Stimulated activated CD4-positive, alpha-beta T cell treated with anti-CD3 and anti-CD28 coated beads, Interleukin-1b, Interleukin-23, amount 100 ng/mL, for 48 hours (primary cell): ENCODE measurements around the gene NRCAM.
"Not testable (repeated sequence)": the region's sequence is repeated elsewhere in the genome, so short reads cannot be mapped to it uniquely, and the experiment has no call there.

Experiments
- DNase-seq: peaks from one replicate; pipeline ENCODE4 v3.0.0-alpha.2; 2020

The NRCAM gene

DNA sequence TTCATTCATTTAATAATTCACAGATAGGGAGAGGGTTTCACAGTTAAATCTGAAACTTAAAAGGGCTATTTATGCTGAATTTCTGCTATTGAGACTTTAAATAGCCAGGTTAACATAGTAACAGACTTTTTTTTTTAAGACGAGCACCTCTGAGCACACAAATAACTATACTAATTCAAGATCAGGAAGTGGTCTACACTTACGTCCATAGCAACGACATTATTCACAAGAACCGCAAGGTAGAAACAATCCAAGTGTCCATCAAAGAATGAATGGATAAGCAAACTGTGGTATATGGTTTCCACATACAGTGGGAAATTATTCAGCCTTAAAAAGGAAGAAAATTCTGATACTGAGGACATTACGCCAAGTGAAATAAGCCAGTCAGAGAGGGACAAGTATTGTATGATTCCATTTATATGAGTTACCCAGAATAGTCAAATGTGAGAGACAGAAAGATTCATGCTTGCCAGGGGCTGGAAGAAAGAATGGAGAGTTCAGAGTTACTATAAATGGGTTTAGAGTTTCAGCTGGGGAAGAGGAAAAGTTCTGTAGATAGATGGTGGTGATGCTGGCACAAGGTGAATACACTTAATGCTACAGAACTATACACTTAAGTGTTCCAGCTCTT, 185.7 kb downstream of the NRCAM start:
- no peak for DNase-seq

DNA sequence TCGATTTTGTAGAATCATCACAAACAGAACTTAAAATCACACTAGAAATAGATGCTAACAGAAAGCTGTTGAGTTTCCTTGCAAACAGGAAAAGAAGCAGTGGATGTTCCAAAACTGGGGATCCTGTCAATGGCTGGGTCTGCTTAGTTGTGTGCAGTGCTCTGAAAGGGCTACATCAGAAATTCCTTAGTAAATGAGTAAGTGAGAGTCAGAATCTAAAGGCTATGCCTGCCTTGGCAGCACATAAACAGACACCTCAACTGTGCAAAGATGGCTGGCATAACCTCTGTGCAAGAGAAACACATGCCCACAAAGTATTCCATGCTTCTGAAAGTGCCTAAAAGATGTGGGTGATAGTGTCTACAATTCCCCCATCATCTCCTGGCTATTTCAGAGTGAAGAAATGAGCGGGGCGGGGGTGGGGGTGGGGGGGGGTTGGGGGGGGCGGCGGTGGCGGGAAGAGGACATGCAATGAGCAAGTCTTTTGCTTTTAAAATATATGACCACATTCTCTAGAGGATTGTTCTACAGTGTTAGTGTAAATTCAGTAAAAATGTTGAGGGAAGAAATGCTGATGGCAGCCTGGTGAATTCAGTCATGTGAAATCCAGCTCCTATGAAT, 187.9 kb downstream of the NRCAM start:
- DNase-seq = no peak

DNA sequence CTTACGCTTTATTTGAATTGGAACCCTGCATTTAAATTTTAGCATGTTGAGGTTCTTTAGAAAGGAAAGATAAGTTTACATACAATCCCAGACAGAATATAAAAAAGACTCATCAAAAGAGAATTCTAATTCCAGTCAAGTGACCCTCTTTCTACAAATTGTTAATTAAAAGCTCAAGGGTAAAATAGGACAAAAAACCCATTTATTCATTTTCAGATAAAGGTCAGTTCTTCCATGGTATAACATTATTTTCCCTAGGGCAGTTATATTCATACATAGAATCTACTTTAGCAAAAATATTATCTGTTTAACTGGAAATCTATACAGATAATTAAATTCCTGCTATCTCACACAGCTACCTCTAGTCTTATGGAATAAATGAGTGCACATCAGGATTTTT, 188.6 kb downstream of the NRCAM start:
- DNase-seq = no peak

DNA sequence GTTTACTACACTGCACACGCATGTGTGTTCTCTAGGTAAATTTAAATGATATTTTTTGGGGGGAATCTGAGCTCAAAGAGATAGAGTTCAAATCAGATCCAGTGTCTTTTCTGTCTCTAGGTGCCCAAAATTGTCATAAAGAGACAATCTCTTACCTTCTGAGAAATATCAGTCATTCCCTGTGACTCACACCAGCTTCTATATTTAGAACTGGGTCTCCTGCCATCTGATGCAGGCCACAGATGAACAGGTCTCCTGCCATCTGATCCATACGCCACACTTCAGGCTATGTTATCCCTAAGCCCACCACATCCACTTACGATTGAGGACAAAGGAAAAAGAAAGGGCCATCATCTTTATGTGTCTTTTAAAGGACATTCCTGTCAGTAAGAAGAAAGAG, 189.7 kb downstream of the NRCAM start:
- DNase-seq = no peak

DNA sequence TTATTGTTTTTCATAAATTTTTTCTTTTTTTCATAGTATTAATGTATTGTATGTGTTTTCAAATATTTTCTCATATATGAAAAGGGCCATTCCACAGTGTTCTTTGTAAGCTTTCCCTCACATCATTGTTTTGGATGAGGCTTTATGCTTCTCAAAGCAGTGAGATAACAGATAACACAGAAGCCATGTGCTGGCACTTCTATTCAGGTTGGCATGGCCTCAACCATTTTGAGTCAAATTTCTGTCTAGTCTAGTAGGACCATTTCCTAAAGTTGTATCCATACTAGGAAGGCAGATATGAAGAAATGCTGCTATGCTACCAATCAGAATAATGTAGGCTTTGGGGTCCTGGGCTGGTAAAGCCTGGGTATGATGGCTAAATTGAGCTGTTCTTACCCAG, 190.2 kb downstream of the NRCAM start:
- DNase-seq = no peak

DNA sequence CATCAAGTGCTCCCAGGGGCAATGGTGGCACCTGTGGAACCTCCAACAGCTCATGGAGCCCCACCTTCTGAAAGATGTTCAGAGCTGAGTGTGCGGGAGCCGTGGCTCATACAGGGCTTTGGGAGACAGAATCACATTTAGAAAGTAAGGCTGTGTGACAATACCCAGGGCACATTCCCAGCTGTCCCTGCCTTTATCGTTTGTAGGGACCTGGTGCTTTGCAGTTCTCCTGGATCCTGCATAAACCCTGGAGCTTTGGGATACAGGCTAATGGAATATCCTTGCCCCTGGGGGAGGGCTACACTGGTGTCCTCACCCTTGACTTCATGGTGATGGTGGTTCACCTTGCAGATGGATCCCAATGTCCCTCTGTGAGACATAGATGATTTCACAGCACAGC, 191.2 kb downstream of the NRCAM start:
- no peak for DNase-seq

DNA sequence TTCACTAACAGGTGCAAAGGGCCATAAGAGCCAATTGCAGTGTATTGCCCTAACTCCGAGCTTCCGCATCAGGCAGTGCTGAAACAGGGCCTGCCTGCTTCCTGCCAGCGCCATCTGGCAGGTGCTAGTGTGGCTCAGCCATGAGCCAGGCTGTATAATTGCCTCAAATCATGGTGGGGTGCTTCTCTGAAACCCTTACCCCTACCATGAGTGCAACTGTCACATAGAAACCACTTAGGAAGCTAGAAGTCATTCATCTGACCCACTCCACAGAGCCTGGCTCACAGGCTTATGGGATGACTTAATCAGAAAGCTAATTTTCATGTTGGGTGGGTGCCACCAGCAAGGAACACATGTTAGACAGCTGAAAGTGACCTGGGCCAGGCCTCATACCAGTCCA, 192.8 kb downstream of the NRCAM start:
- no peak for DNase-seq

DNA sequence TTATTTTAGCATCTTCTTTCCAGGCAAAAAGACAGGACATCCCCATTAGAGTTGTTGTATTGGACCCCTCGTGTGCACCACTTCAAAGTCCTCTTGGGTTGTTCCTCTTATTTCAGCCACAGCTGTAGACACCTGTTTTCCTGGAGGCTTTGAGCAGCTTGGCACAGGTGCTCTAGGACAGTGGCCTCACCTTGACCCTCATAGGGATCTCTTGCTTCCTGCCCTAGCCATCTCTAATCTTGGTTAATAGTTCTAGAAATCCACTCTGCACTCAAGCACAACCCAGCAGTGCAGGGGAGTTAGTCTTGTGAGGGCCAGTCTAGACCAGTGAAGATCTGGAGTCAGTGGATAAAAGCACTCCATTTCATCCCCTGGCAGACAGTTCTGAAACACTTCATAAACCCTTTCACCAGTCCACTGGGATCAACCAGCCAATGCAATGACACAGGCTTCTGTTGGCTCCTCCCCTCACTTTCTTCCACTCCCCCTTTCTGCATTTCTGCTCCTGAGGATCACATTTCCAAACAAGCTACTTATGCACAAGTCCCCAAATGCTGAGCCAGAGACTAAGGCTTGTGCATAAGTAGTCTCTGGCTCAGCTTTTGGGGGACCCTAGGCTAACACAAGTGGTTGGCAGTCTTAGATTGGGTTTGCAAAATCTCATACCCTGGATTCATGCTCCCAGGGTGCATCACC, 194.5 kb downstream of the NRCAM start:
- DNase-seq = no peak

DNA sequence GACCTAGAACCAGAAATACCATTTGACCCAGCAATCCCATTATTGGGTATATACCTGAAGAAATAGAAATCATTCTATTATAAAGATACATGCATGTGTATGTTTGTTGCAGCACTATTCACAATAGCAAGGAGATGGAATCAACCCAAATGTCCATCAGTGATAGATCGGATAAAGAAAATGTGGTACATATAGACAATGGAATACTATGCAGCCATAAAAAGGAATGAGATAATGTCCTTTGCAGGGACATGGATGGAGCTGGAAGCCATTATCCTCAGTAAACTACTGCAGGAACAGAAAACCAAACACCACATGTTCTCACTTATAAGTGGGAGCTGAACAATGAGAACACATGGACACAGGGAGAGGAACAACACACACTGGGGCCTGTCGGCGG, 196.8 kb downstream of the NRCAM start:
- DNase-seq = not testable (repeated sequence)

DNA sequence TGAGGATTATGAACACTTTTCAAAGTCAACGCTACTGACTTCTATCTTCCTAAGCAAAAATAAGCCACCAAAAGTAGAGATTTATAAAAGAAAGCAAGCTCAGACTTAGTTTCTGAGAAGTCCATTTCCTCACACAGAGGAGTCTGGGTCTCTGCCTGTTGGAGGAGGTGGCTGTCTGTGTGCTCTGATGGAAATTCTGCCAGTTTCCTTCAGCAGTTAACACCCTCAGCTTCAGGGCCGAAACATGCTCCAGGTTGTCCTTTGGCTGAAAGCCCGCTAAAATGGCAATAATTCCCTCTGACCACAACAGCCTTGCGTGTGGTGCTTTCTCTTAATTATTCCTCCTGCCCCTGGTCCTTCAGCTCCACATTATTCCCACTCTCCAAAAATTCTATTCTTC, 198.3 kb downstream of the NRCAM start:
- no peak for DNase-seq

DNA sequence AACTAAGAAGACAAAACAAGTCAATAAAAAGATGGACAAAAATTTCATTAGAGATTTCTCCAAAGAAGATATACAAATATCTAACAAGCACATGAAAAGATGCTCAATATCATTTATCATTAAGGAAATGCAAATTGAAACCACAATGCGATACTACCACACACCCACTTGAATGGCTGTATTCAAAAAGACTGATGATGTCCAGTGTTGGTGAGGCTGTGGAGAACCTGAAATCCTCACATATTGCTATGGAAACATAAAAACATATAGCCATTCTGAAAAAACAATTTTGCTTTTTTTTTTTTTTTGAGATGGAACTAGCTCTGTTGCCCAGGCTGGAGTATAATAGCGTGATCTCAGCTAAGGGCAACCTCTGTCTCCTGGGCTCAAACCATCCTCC, 202.0 kb downstream of the NRCAM start:
- DNase-seq = no peak

DNA sequence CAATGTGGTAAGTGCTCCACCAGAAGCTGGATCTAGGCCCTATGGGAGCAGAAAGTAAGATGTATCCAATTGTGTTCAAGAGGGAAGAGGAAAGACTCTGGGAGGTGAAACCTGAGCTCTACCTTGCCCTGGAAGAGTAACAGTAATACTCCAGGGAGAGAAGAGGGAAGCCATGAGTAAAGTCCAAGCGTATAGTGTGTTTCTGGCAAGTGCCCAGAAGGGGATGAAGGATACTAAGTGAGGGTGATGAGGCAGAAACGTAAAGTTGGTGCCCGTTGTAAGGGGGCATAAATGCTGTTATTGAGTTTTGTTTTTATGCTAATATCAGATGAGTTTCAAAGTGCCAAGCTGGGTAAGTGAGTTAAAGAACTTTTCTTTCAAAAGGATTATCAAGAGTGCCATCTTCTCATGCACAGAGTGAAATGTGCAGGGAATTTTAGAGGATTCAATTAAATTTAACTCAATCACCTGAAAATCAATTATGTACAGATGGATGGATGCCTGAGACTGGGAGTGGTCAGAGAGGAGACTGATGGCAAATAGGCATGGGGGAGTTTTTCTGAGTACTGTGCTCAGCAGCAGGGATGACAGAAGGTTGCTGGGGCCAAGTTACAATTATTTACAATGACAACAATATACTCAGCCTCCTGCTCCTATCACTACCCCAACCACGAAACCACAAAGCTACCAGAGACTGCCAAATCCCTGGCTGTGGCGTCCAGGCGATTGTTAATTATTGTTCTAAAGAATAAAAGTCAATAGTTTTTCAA, 202.8 kb downstream of the NRCAM start:
- DNase-seq = no peak

DNA sequence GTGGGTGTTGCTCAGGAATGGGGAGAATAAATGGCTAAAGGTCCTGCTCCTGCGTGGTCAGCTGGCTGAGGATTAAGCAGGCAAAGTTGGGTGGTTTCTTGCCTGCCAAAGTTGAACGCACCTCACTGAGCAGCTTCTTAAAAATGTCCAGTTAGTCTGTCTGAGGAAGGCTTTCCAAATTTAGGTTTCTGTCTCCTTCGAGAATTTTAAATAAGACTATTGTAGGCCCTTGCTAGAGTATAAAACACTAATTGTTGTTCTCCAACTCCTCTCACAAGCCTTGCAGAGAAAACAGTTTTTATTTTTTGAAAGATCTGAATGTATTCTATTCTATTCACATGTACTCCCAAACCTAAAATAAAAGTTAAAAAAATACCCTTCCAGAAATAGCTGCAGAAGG, 204.1 kb downstream of the NRCAM start:
- no peak for DNase-seq

DNA sequence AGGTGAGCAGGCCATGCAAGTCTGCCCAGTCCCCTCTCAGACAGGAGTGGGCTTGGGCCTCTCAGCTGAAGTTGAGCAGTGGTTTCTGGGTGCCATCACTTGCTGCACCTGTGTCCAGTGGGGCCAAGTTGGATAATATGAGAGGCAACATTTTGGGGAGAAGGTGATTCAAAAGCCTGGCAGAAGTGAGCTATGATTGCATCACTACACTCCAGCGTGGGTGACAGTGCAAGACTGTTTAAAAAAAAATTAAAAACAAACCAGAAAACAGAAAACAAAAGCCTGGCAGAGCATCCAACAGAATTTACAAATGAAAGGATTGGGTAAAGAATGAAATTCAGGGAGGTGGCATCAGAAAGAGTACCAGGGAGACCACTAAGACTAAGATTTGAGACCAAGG, 204.5 kb downstream of the NRCAM start:
- DNase-seq = no peak

DNA sequence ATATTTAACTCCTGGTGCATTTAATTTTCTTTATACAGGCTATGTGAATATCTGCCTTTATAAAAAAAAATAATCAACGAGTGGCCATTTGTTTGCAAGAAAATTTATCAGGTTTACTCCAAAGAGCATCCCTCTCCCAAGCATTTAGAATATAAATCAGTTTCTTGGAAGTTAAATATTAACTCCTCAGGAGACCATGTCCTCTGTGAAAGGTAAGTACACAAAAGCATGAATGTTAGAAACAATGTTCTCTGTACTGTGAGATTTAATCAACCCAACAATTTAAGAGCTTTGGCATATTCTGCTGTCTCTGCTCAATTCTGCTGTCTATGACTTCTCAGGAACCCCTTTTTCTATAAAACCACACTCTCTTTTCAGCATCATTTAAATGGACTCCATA, 206.8 kb downstream of the NRCAM start:
- no peak for DNase-seq

DNA sequence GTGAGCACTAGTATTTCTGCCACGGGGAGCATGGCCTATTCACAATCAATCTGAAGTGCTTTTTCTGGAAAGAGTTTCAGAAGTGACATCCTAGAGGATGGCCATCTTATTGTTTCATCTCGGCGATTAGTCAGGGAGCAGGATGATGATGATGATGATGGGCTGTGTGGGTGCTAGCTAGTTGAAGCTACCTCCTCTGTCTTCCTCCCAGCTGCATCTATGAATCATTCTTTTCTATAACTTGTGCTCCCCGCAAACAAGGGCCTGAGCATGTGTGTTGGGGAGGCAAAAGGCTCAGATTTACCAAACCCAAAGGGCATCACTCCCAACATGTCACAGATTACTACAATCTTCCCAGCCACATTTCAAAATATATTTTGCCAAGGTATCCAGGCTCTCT, 207.4 kb downstream of the NRCAM start:
- no peak for DNase-seq

DNA sequence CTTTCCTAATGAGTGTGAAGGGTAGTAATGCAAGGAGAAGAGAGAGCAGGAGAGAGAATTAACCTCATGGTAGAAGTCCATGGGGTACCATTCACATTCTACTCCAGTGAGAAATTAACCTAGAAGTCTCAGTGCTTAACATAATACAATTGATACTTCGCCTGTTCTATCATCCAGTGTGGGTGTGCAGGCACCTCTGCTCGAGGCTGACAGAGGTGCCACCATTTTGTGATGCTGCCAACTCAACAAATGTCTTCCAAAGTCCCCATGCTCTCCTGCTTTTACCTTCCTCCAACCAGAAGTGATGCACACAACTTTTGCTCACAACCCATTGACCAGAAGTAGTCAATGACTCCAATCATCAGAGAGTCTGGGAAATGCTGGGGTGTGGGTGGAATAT, 207.8 kb downstream of the NRCAM start:
- DNase-seq = no peak

DNA sequence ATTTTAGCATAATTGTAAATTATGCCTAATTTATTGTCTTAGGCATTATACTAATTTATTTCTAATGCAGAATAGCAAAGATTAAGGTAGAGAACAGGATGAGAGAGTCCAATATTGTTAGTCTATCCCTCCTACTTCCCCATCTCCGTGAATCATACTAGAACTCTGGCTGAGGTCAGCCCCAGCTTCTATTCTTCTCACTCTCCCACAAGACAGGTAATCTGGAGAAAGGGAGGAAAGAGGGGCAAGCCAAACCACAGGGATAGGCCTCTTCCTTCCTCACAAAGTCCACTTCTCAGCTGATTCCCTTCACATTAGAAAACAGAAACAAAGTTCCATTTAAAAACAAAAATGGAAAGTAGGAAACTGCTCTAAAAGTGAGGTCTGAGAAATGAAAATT, 208.6 kb downstream of the NRCAM start:
- DNase-seq = no peak

DNA sequence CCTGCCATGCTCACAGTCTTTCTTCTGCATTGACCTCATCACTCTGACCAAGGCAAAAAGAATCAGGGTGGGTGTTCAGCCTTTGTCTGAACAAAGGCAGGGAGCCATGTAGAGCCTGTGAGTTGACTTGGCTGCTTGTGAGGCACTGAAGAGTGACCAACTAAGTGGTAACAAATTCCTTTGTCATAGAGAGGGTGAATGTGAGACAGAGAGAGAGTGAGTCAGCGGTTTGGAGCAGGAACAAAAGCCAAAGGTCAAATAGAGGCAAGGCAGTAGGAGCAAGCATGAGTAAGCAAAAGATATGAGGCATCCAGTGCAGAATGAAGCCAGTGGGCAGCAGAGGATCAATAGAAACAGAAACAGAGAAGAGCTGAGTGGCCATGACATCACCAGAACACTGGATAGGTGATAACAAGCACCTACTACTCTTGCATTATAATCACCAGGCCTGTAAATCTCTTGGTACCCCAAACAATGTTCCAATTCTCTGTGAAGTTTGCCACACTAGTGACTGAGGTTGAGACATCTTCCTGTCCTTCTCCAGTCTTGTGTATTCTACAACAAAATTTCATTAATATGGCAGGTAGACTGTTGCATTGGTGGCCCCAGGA, 209.9 kb downstream of the NRCAM start:
- no peak for DNase-seq

DNA sequence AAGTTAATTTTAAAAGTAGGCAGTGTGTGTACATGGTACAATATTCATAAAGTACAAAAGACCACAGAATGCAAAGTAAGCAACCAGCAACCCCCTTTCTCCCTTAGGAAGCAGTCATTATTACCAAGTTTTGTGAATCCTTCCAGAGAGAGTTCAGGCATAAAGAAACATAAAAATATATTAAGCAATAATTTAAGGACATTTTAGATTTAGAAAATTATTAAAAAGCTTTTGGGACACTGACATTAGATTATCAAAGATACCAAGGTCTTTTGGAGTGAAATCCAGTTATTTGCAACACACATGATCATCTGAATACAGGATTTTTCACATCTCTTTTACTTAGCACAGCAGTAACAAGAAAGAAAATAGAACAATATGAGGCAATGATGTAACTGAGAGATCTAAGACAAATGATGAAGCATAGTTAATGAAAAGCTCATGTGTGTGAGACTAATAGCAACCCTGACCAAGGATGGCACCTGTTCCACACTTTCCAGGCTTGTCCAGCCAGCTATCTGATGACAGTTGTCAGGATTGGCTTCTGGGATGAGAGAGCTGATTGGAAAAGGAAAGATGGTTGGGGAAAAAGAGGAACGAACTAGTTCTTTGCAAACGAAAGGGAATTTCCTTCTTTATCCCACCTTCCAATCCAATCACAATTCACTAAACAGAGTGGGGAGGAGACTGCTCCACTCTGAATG, 210.6 kb downstream of the NRCAM start:
- no peak for DNase-seq

DNA sequence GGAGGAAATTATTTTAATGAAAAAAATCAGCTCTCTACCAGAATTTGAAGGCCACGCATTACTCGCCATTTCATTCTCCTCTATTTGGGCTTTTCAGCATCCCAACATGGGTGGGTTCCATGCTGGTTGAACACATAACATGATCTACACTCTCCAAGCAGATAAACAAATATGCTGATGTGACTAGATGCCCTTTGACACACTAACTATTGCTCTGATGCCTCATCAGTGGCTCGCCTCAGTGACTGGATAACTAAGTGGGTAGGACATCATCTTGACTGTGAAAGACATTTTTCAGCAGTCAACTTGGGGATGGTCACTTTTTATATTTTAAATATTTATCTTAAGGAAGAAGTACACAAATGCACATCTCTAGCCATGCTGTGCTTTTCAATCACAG, 212.1 kb downstream of the NRCAM start:
- no peak for DNase-seq

DNA sequence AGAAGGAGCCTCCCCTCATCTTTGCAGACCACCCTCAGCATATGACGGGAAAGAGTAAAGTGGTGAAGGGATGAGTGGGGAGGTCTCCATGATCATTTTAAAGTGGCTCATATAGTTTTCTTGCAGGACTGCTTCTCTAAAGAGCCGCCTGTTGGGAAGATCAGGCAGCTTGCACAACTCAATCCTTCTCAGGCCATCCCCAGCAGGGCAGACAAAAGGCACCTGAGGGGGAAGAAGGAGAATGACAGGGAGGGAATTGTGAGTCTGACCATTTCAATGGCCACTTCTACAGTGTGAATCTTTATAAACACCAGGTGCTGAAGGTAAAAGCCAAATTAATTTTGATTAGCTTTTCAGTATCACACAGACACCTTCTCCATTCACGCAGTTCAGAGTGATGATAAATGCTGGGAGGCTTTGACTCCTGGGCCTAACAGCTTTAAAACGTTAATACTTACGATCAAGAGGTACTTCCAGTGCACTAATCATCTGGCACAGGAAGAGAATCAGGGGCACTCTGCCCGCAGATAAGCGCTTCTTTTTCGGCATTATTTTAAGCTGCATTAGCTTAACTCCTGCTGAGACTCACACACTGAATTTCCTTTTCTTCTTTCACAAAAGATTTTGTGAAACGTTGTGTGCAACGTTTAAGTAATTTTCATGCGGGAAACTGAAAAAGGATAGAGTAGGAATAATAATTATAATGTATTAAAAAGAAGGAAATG, 216.6 kb downstream of the NRCAM start:
- DNase-seq = no peak
